Naive B cell (primary cell): ENCODE results near the gene BMP5. TPM values are rescaled to one million over a fixed set of nuclear protein-coding genes. Genes with fewer than 3 reads are reported as not detected.

Source experiments
- ATAC-seq, 2 donors: fragments of 150-1000 bp; cut with Tn5 transposase; 2 replicates each; pipeline ENCODE4 v1.10.0; 2021; ENCODE audit warnings: low read depth in 2 of 2, mild to moderate bottlenecking in 2 of 2, moderate library complexity in 2 of 2
- DNase-seq: peaks from one replicate; pipeline ENCODE4 v3.0.0; 2022
- H3K27ac Mint-ChIP-seq, 6 donors: one replicate each; pipeline ENCODE4 v1.8.0; 2020 to 2022; ENCODE audit warnings: mild to moderate bottlenecking in 6 of 6, mixed read lengths in 6 of 6, moderate library complexity in 5 of 6, inconsistent platforms in 2 of 6
- H3K27me3 Mint-ChIP-seq, 3 donors: one replicate each; pipeline ENCODE4 v1.8.0; 2021 to 2022; ENCODE audit warnings: mixed read lengths in 3 of 3, mild to moderate bottlenecking in 1 of 3
- H3K36me3 Mint-ChIP-seq, 2 donors: one replicate each; pipeline ENCODE4 v1.8.0; 2020 to 2022; ENCODE audit warnings: mixed read lengths in 2 of 2, inconsistent platforms in 1 of 2, mild to moderate bottlenecking in 1 of 2
- H3K4me1 Mint-ChIP-seq, 3 donors: one replicate each; pipeline ENCODE4 v1.8.0; 2020 to 2022; ENCODE audit warnings: mixed read lengths in 3 of 3, inconsistent platforms in 1 of 3, mild to moderate bottlenecking in 1 of 3, moderate library complexity in 1 of 3
- H3K4me3 Mint-ChIP-seq, 8 donors: one replicate each; pipeline ENCODE4 v1.8.0; 2020 to 2022; ENCODE audit warnings: mild to moderate bottlenecking in 8 of 8, mixed read lengths in 8 of 8, moderate library complexity in 8 of 8, inconsistent platforms in 2 of 8
- H3K9me3 Mint-ChIP-seq, 7 donors: one replicate each; pipeline ENCODE4 v1.8.0; 2020 to 2022; ENCODE audit warnings: mixed read lengths in 7 of 7, mild to moderate bottlenecking in 5 of 7, inconsistent platforms in 2 of 7, moderate library complexity in 1 of 7
- polyA plus RNA-seq, 6 donors: library from polyadenylated mRNA; unstranded; fragments of 300-500 nt; fragmentation: Illumina TruSeq; gene quantifications; one replicate each; pipeline ENCODE4 v1.2.3, GENCODE V29; 2021; ENCODE audit warnings: low read depth in 6 of 6

Gene BMP5
- polyA plus RNA-seq, 6 donors from 2014 or later, result not detected

GRCh38 chr6:55774286-55775028 lies 100.9 kb downstream of the BMP5 start:
- ATAC-seq, result no peak
- H3K4me3 Mint-ChIP-seq, result no peak overlapping the region
- H3K27me3 Mint-ChIP-seq, result no peaks in the 10 kb centered on the region
- no peaks in the 10 kb centered on the region for H3K4me1 Mint-ChIP-seq
- H3K27ac Mint-ChIP-seq, result no peak overlapping the region
- H3K9me3 Mint-ChIP-seq, result peaks cover 0 to 4% (median 2%) of the 10 kb centered on the region in 7 donors
- no peak for DNase-seq
- H3K36me3 Mint-ChIP-seq, result no peaks in the 10 kb centered on the region

- Mint-ChIP-seq H3K9me3 (peaks cover 0 to 4% (median 2%) of the 10 kb centered on the region in 7 donors), H3K27ac (no peak overlapping the region), H3K4me3 (no peak overlapping the region), H3K27me3 (no peaks in the 10 kb centered on the region), H3K4me1 (no peaks in the 10 kb centered on the region), H3K36me3 (no peaks in the 10 kb centered on the region)
- no peak for ATAC-seq
- DNase-seq, result no peak
Observed at GRCh38 chr6:55773620-55774216, 101.7 kb downstream of the BMP5 start.

- no peak for ATAC-seq
- Mint-ChIP-seq H3K27ac (no peak overlapping the region), H3K4me1 (no peaks in the 10 kb centered on the region), H3K9me3 (peaks cover 0 to 4% (median 0%) of the 10 kb centered on the region in 7 donors), H3K4me3 (no peak overlapping the region), H3K27me3 (no peaks in the 10 kb centered on the region), H3K36me3 (no peaks in the 10 kb centered on the region)
- no peak for DNase-seq
Observed at GRCh38 chr6:55772730-55773129, 102.7 kb downstream of the BMP5 start.

GRCh38 chr6:55759536-55759935 lies 115.9 kb downstream of the BMP5 start:
- no peaks in the 10 kb centered on the region for H3K27me3 Mint-ChIP-seq

GRCh38 chr6:55758156-55758937 lies 117.0 kb downstream of the BMP5 start:
- Mint-ChIP-seq H3K36me3 (no peaks in the 10 kb centered on the region), H3K4me1 (no peaks in the 10 kb centered on the region), H3K27ac (peak overlapping the region in 1 of 6 donors; percentile 56), H3K27me3 (no peaks in the 10 kb centered on the region), H3K9me3 (peaks cover 0 to 7% (median 3%) of the 10 kb centered on the region in 7 donors), H3K4me3 (no peak overlapping the region)
- ATAC-seq (no peak), DNase-seq (no peak)

More at GRCh38 chr6:55759536-55759935, 115.9 kb downstream of the BMP5 start:
- no peak overlapping the region for H3K27ac Mint-ChIP-seq
- no peak overlapping the region for H3K4me3 Mint-ChIP-seq
- peaks cover 0 to 7% (median 3%) of the 10 kb centered on the region in 7 donors for H3K9me3 Mint-ChIP-seq
- DNase-seq (no peak), ATAC-seq (no peak)
- no peaks in the 10 kb centered on the region for H3K4me1 Mint-ChIP-seq
- H3K36me3 Mint-ChIP-seq, result no peaks in the 10 kb centered on the region

- Mint-ChIP-seq H3K36me3 (no peaks in the 10 kb centered on the region), H3K9me3 (peaks cover 0 to 6% (median under 1%) of the 10 kb centered on the region in 7 donors), H3K4me1 (no peaks in the 10 kb centered on the region), H3K27me3 (no peaks in the 10 kb centered on the region), H3K27ac (no peak overlapping the region), H3K4me3 (no peak overlapping the region)
- ATAC-seq (no peak), DNase-seq (no peak)
Observed at GRCh38 chr6:55756531-55757031, 118.8 kb downstream of the BMP5 start.

- no peaks in the 10 kb centered on the region for H3K4me1 Mint-ChIP-seq
- H3K27me3 Mint-ChIP-seq, result no peaks in the 10 kb centered on the region
- DNase-seq (no peak), ATAC-seq (no peak)
- H3K36me3 Mint-ChIP-seq, result no peaks in the 10 kb centered on the region
- no peak overlapping the region for H3K27ac Mint-ChIP-seq
- no peak overlapping the region for H3K4me3 Mint-ChIP-seq
- peaks cover 0 to 13% (median 7%) of the 10 kb centered on the region in 7 donors for H3K9me3 Mint-ChIP-seq
Observed at GRCh38 chr6:55748880-55749279, 126.5 kb downstream of the BMP5 start.

- Mint-ChIP-seq H3K4me3 (no peak overlapping the region), H3K27me3 (no peaks in the 10 kb centered on the region), H3K4me1 (no peaks in the 10 kb centered on the region), H3K36me3 (no peaks in the 10 kb centered on the region), H3K27ac (no peak overlapping the region), H3K9me3 (peaks cover 2 to 27% (median 7%) of the 10 kb centered on the region in 7 donors)
- ATAC-seq (no peak), DNase-seq (no peak)
Observed at GRCh38 chr6:55746473-55746872, 128.9 kb downstream of the BMP5 start.

GRCh38 chr6:55734256-55734655 lies 141.1 kb downstream of the BMP5 start:
- Mint-ChIP-seq H3K36me3 (no peaks in the 10 kb centered on the region), H3K27ac (no peak overlapping the region), H3K4me1 (no peaks in the 10 kb centered on the region), H3K27me3 (no peaks in the 10 kb centered on the region), H3K4me3 (no peak overlapping the region), H3K9me3 (peaks cover 0 to 16% (median 12%) of the 10 kb centered on the region in 7 donors)
- no peak for DNase-seq
- no peak for ATAC-seq

- peaks cover 0 to 14% (median 1%) of the 10 kb centered on the region in 7 donors for H3K9me3 Mint-ChIP-seq
- no peaks in the 10 kb centered on the region for H3K27me3 Mint-ChIP-seq
- no peaks in the 10 kb centered on the region for H3K4me1 Mint-ChIP-seq
- no peak overlapping the region for H3K4me3 Mint-ChIP-seq
- DNase-seq, result no peak
- H3K36me3 Mint-ChIP-seq, result no peaks in the 10 kb centered on the region
- no peak for ATAC-seq
- peak overlapping the region in 1 of 6 donors; percentile 21 for H3K27ac Mint-ChIP-seq
Observed at GRCh38 chr6:55729665-55730064, 145.7 kb downstream of the BMP5 start.

- Mint-ChIP-seq H3K4me3 (no peak overlapping the region), H3K9me3 (peaks cover 0 to 7% (median 1%) of the 10 kb centered on the region in 7 donors), H3K27ac (no peak overlapping the region), H3K27me3 (no peaks in the 10 kb centered on the region), H3K36me3 (no peaks in the 10 kb centered on the region), H3K4me1 (no peaks in the 10 kb centered on the region)
- ATAC-seq, result no peak
- no peak for DNase-seq
Observed at GRCh38 chr6:55726144-55726543, 149.2 kb downstream of the BMP5 start.

- H3K27ac Mint-ChIP-seq, result no peak overlapping the region
- H3K27me3 Mint-ChIP-seq, result no peaks in the 10 kb centered on the region
- no peak for ATAC-seq
- H3K4me3 Mint-ChIP-seq, result no peak overlapping the region
- H3K4me1 Mint-ChIP-seq, result no peaks in the 10 kb centered on the region
- no peaks in the 10 kb centered on the region for H3K36me3 Mint-ChIP-seq
- DNase-seq, result no peak
- H3K9me3 Mint-ChIP-seq, result peaks cover 0 to 11% (median 0%) of the 10 kb centered on the region in 7 donors
Observed at GRCh38 chr6:55714831-55715230, 160.6 kb downstream of the BMP5 start.

GRCh38 chr6:55713436-55713835 lies 162.0 kb downstream of the BMP5 start:
- H3K9me3 Mint-ChIP-seq, result peaks cover 0 to 11% (median 0%) of the 10 kb centered on the region in 7 donors
- no peak for ATAC-seq
- H3K27ac Mint-ChIP-seq, result no peak overlapping the region
- DNase-seq, result no peak
- H3K27me3 Mint-ChIP-seq, result no peaks in the 10 kb centered on the region
- H3K4me1 Mint-ChIP-seq, result no peaks in the 10 kb centered on the region
- no peaks in the 10 kb centered on the region for H3K36me3 Mint-ChIP-seq
- H3K4me3 Mint-ChIP-seq, result no peak overlapping the region
